ENCODE measurements around the gene NAGS.

NAGS gene

GRCh38 chr17:44001461-44001920 lies 2.9 kb upstream of the NAGS start:
- Histone ChIP-seq H3K4me2 (ENCODE audit: low read length) (no peak overlapping the region), H3K9ac (ENCODE audit: low read length) (no peak overlapping the region), H3K27me3 (ENCODE audit: insufficient read depth, low read length, poor library complexity) (peaks cover 9% of the 10 kb centered on the region), H3K18ac (ENCODE audit: low read length) (no peak overlapping the region), H4K5ac (ENCODE audit: low read length) (no peak overlapping the region), H3K36me3 (ENCODE audit: control insufficient read depth, insufficient read depth, low read length) (no peaks in the 10 kb centered on the region), H2AK5ac (ENCODE audit: low read length) (no peak overlapping the region), H3K4me3 (ENCODE audit: low read length) (no peak overlapping the region), H3K4me1 (ENCODE audit: control insufficient read depth, low read depth, low read length) (no peaks in the 10 kb centered on the region), H3K4ac (ENCODE audit: low read depth, low read length) (no peak overlapping the region), H2BK15ac (replicated peaks; ENCODE audit: low read depth) (no peak overlapping the region), H3K56ac (ENCODE audit: low read length) (no peak overlapping the region), H2BK5ac (ENCODE audit: low read length) (no peak overlapping the region), H3K27ac (ENCODE audit: low read depth, low read length) (no peak overlapping the region), H2BK120ac (ENCODE audit: low read depth, low read length) (no peak overlapping the region), H3K79me2 (ENCODE audit: control insufficient read depth, insufficient read depth, low read length) (no peaks in the 10 kb centered on the region), H3K23ac (ENCODE audit: low read length) (no peak overlapping the region), H4K8ac (ENCODE audit: low read depth, low read length) (no peak overlapping the region), H3K79me1 (ENCODE audit: low read length) (no peaks in the 10 kb centered on the region)
- no peak for DNase-seq
- no CpG with 5 or more reads among the region's 2 CpGs for WGBS (ENCODE audit: extremely low coverage, insufficient coverage, low lambda C conversion rate)

GRCh38 chr17:44002141-44002848 lies 2.1 kb upstream of the NAGS start:
- Histone ChIP-seq H3K9ac (ENCODE audit: low read length) (no peak overlapping the region), H4K8ac (ENCODE audit: low read depth, low read length) (no peak overlapping the region), H3K27ac (ENCODE audit: low read depth, low read length) (no peak overlapping the region), H4K5ac (ENCODE audit: low read length) (no peak overlapping the region), H3K56ac (ENCODE audit: low read length) (no peak overlapping the region), H3K79me1 (ENCODE audit: low read length) (no peaks in the 10 kb centered on the region), H2BK5ac (ENCODE audit: low read length) (no peak overlapping the region), H3K4ac (ENCODE audit: low read depth, low read length) (no peak overlapping the region), H3K79me2 (ENCODE audit: control insufficient read depth, insufficient read depth, low read length) (no peaks in the 10 kb centered on the region), H2BK15ac (replicated peaks; ENCODE audit: low read depth) (no peak overlapping the region), H2AK5ac (ENCODE audit: low read length) (no peak overlapping the region), H3K4me1 (ENCODE audit: control insufficient read depth, low read depth, low read length) (no peaks in the 10 kb centered on the region), H3K27me3 (ENCODE audit: insufficient read depth, low read length, poor library complexity) (peaks cover 9% of the 10 kb centered on the region), H3K36me3 (ENCODE audit: control insufficient read depth, insufficient read depth, low read length) (no peaks in the 10 kb centered on the region), H3K23ac (ENCODE audit: low read length) (no peak overlapping the region), H2BK120ac (ENCODE audit: low read depth, low read length) (no peak overlapping the region), H3K4me3 (ENCODE audit: low read length) (no peak overlapping the region), H3K4me2 (ENCODE audit: low read length) (no peak overlapping the region), H3K18ac (ENCODE audit: low read length) (no peak overlapping the region)
- no peak for DNase-seq
- no CpG with 5 or more reads among the region's 9 CpGs for WGBS (ENCODE audit: extremely low coverage, insufficient coverage, low lambda C conversion rate)

GRCh38 chr17:44004761-44005526 lies 522 bp downstream of the NAGS start:
- no peak overlapping the region for H3K18ac ChIP-seq (ENCODE audit: low read length)
- peak overlapping the region; percentile 68 for H3K56ac ChIP-seq (ENCODE audit: low read length)
- H2AK5ac ChIP-seq (ENCODE audit: low read length), result no peak overlapping the region
- peaks cover 2% of the 10 kb centered on the region for H3K4me1 ChIP-seq (ENCODE audit: control insufficient read depth, low read depth, low read length)
- no peaks in the 10 kb centered on the region for H3K36me3 ChIP-seq (ENCODE audit: control insufficient read depth, insufficient read depth, low read length)
- no CpG with 5 or more reads among the region's 71 CpGs for WGBS (ENCODE audit: extremely low coverage, insufficient coverage, low lambda C conversion rate)
- no peak overlapping the region for H3K23ac ChIP-seq (ENCODE audit: low read length)
- peak overlapping the region; percentile 14 for H3K4me2 ChIP-seq (ENCODE audit: low read length)
- no peak overlapping the region for H2BK15ac ChIP-seq (replicated peaks; ENCODE audit: low read depth)
- H3K4me3 ChIP-seq (ENCODE audit: low read length), result no peak overlapping the region
- H2BK120ac ChIP-seq (ENCODE audit: low read depth, low read length), result no peak overlapping the region
- peaks cover 9% of the 10 kb centered on the region for H3K27me3 ChIP-seq (ENCODE audit: insufficient read depth, low read length, poor library complexity)
- DNase-seq, result peak; percentile 36
- no peak overlapping the region for H3K4ac ChIP-seq (ENCODE audit: low read depth, low read length)
- no peak overlapping the region for H4K5ac ChIP-seq (ENCODE audit: low read length)
- H3K79me2 ChIP-seq (ENCODE audit: control insufficient read depth, insufficient read depth, low read length), result no peaks in the 10 kb centered on the region
- no peak overlapping the region for H2BK5ac ChIP-seq (ENCODE audit: low read length)
- H3K9ac ChIP-seq (ENCODE audit: low read length), result peak overlapping the region; percentile 5
- no peak overlapping the region for H4K8ac ChIP-seq (ENCODE audit: low read depth, low read length)
- no peaks in the 10 kb centered on the region for H3K79me1 ChIP-seq (ENCODE audit: low read length)
- H3K27ac ChIP-seq (ENCODE audit: low read depth, low read length), result no peak overlapping the region

- no peak overlapping the region for H3K23ac ChIP-seq (ENCODE audit: low read length)
- H3K4ac ChIP-seq (ENCODE audit: low read depth, low read length), result no peak overlapping the region
- H3K56ac ChIP-seq (ENCODE audit: low read length), result peak overlapping the region; percentile 97
- no peak overlapping the region for H2AK5ac ChIP-seq (ENCODE audit: low read length)
- peak overlapping the region; percentile 93 for H3K4me2 ChIP-seq (ENCODE audit: low read length)
- H3K27ac ChIP-seq (ENCODE audit: low read depth, low read length), result no peak overlapping the region
- peak overlapping the region; percentile 42 for H3K4me3 ChIP-seq (ENCODE audit: low read length)
- H4K8ac ChIP-seq (ENCODE audit: low read depth, low read length), result no peak overlapping the region
- peak; percentile 75 for DNase-seq
- no peak overlapping the region for H3K18ac ChIP-seq (ENCODE audit: low read length)
- H3K79me2 ChIP-seq (ENCODE audit: control insufficient read depth, insufficient read depth, low read length), result no peaks in the 10 kb centered on the region
- no peak overlapping the region for H2BK120ac ChIP-seq (ENCODE audit: low read depth, low read length)
- peaks cover 9% of the 10 kb centered on the region for H3K27me3 ChIP-seq (ENCODE audit: insufficient read depth, low read length, poor library complexity)
- H2BK5ac ChIP-seq (ENCODE audit: low read length), result no peak overlapping the region
- H3K36me3 ChIP-seq (ENCODE audit: control insufficient read depth, insufficient read depth, low read length), result no peaks in the 10 kb centered on the region
- peak overlapping the region; percentile 77 for H3K9ac ChIP-seq (ENCODE audit: low read length)
- no peak overlapping the region for H4K5ac ChIP-seq (ENCODE audit: low read length)
- WGBS (ENCODE audit: extremely low coverage, insufficient coverage, low lambda C conversion rate), result no CpG with 5 or more reads among the region's 59 CpGs
- H2BK15ac ChIP-seq (replicated peaks; ENCODE audit: low read depth), result no peak overlapping the region
- peaks cover 2% of the 10 kb centered on the region for H3K4me1 ChIP-seq (ENCODE audit: control insufficient read depth, low read depth, low read length)
- H3K79me1 ChIP-seq (ENCODE audit: low read length), result no peaks in the 10 kb centered on the region
Measured at GRCh38 chr17:44005527-44006271, 1.3 kb downstream of the NAGS start.

GRCh38 chr17:44006272-44006597 lies 1.8 kb downstream of the NAGS start:
- Histone ChIP-seq H3K79me2 (ENCODE audit: control insufficient read depth, insufficient read depth, low read length) (no peaks in the 10 kb centered on the region), H3K4me2 (ENCODE audit: low read length) (peak overlapping the region; percentile 93), H3K4me1 (ENCODE audit: control insufficient read depth, low read depth, low read length) (peaks cover 2% of the 10 kb centered on the region), H4K5ac (ENCODE audit: low read length) (no peak overlapping the region), H2BK120ac (ENCODE audit: low read depth, low read length) (no peak overlapping the region), H3K27me3 (ENCODE audit: insufficient read depth, low read length, poor library complexity) (peaks cover 9% of the 10 kb centered on the region), H3K4me3 (ENCODE audit: low read length) (peak overlapping the region; percentile 42), H3K18ac (ENCODE audit: low read length) (no peak overlapping the region), H3K27ac (ENCODE audit: low read depth, low read length) (no peak overlapping the region), H4K8ac (ENCODE audit: low read depth, low read length) (no peak overlapping the region), H2AK5ac (ENCODE audit: low read length) (no peak overlapping the region), H3K79me1 (ENCODE audit: low read length) (no peaks in the 10 kb centered on the region), H2BK5ac (ENCODE audit: low read length) (no peak overlapping the region), H3K36me3 (ENCODE audit: control insufficient read depth, insufficient read depth, low read length) (no peaks in the 10 kb centered on the region), H3K9ac (ENCODE audit: low read length) (peak overlapping the region; percentile 77), H3K4ac (ENCODE audit: low read depth, low read length) (no peak overlapping the region), H2BK15ac (replicated peaks; ENCODE audit: low read depth) (no peak overlapping the region), H3K56ac (ENCODE audit: low read length) (peak overlapping the region; percentile 97), H3K23ac (ENCODE audit: low read length) (peak overlapping the region; percentile 70)
- DNase-seq, result no peak
- no CpG with 5 or more reads among the region's 21 CpGs for WGBS (ENCODE audit: extremely low coverage, insufficient coverage, low lambda C conversion rate)

Measured in mesendoderm (in vitro differentiated cells).